GM10847 (cell line): ENCODE data around the gene GNPTG.

Experiments used
- POLR2A ChIP-seq: IDR thresholded peaks from 2 replicates; pipeline ENCODE4 v1.6.1; 2011; ENCODE audit not compliant: insufficient read length; ENCODE audit errors: extremely low read depth

GNPTG gene

DNA sequence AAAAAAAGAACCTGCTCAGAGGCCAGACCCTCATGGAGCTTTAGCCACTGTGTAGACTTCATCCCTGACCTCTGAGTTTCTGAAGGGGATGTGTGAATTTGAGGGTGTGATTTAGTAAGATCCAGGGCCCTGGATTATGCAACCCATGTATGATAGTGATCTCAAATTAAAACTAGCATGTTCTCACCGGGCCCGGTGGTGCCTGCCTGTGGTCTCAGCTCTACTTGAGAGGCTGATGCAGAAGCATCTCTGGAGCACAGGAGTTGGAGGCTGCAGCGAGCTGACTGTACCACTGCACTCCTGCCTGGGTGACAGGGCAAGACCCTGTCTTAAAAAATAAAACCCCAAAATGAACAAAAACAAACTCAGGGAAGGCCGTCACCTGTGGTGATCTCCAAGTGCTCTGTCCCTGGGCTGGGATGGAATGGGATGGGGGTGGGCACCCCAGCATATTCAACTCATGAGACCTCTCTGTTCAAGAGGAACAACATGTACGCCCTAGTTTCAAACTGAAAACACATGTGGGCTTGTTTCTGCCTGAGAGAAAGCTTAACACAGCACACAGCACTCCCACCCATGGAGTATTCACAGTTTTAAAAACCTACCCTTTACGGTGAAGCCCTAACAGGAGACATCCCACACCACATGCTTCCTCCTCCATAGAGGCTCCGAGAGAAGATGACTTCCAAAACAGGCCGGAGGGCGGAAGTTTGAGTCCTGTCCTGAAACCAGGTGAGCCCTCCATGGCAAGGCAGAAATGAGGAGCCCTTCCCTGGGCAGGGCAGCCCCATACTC lies 30.1 kb downstream of the GNPTG start:
- no peak for TF ChIP-seq POLR2A

DNA sequence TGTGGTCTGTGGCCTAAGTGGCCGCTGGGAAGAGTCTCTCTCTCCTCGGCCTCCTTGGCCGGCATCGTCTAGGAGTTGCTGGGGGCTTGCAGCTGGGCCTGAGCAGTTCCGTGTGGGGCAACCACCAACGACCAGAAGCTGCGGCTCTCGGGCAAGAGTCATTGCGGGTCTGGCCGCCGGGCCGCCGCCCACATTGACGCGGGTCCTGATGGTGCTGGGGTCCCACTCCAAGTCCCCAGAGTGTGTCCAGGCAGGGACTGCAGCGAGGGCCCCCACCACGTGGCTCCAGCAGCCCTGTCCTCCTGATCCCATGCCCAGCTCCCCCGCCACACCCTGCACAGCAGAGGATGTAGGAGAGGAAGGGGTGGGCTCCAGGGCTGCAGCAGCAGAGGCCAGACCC lies 31.8 kb downstream of the GNPTG start:
- no peak for TF ChIP-seq POLR2A

DNA sequence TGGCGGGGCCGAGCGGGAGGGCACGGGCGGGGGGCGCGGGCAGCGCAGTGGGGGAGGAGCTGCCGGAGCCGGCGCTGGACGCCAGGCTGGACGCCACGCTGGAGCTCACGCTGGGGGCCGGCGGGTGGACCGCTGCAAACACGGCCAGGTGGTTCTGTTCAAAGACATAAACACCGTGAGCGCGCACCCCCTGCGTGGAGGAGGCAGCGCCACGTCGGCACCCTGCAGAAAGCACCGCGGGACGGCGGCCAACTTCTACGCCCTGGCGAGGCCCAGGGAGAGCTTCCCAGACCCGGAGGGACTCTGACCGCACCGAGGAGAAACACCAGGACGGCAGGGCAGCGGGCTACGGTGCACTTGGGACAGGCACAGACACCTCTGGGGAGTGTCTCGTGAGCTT lies 33.5 kb downstream of the GNPTG start:
- TF ChIP-seq POLR2A, result no peak

- TF ChIP-seq POLR2A, result no peak
These were observed 35.6 kb downstream of the GNPTG start for GRCh38 chr16:1387331-1387730.

- TF ChIP-seq POLR2A, result no peak
These were observed 38.0 kb downstream of the GNPTG start for GRCh38 chr16:1389762-1390161.

GRCh38 chr16:1390239-1390779 lies 38.6 kb downstream of the GNPTG start:
- no peak for TF ChIP-seq POLR2A

DNA sequence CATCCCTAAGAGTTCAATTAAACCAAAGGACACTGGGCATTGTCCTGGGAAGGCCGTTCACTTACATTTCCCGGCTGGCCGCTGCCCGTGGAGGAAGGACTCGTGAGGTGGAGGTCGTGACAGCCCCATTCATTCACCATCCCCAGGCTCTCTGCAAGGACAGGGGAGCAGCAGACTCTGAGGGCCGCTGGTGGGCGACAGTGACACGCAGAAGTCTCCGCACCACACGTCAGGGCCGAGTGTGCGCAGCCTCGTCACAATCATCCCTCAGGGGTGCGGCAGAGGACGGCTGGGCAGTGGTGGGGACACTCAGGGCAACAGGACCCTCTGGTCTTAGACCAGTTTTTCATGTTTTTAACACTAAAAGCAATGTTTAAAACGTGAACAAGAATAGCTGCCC lies 41.1 kb downstream of the GNPTG start:
- no peak for TF ChIP-seq POLR2A

DNA sequence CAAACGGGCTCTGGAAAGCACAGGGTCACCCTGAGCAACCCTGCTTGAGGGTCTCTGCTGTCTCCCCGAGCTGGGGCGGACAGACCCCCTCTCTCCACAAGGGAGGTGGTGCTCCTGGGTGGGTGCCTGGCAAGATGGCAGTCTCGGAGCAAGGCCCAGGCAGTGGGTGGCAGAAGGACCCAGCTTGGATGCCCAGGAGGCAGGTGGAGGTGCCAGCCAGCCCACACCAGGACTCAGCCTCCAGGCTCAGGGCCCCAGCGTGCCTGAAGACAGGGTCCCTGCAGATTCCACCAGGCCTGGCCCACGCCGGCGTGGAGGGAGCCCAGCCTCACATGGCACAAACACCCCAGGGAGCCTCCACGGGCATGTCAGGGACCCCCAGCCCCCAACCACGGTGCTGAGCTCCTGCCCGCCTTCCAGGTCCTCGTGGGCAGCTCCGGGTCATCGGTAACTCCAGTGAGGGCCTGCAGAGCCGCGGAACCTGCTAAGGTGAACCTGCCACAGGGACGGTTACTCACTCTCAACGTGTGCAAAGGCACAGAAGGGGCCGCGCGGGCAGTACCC lies 42.0 kb downstream of the GNPTG start:
- no peak for TF ChIP-seq POLR2A

- no peak for TF ChIP-seq POLR2A
These were observed 42.7 kb downstream of the GNPTG start for GRCh38 chr16:1394367-1394951.

- TF ChIP-seq POLR2A, result no peak
These were observed 43.8 kb downstream of the GNPTG start for GRCh38 chr16:1395444-1396031.

- no peak for TF ChIP-seq POLR2A
These were observed 46.0 kb downstream of the GNPTG start for GRCh38 chr16:1397779-1398178.

DNA sequence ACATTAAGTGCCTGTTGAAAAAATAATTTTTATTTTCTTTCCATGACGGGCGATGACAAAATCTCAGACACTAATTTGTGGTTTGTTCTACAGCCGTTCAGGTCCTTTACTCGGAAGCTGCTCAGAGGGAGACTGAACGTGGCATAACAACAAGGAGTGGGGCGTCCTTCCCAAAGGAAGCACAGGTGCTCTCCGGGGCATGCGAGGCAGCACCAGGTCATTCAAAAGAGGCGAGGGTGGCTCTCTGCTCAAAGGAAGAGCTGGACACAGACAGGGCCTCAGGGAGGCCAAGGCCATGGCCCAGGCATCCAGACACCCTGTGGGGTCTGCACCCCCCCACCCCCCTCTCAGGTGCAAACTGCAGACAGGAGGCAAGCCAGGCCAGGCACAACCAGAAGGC lies 46.6 kb downstream of the GNPTG start:
- TF ChIP-seq POLR2A, result no peak

DNA sequence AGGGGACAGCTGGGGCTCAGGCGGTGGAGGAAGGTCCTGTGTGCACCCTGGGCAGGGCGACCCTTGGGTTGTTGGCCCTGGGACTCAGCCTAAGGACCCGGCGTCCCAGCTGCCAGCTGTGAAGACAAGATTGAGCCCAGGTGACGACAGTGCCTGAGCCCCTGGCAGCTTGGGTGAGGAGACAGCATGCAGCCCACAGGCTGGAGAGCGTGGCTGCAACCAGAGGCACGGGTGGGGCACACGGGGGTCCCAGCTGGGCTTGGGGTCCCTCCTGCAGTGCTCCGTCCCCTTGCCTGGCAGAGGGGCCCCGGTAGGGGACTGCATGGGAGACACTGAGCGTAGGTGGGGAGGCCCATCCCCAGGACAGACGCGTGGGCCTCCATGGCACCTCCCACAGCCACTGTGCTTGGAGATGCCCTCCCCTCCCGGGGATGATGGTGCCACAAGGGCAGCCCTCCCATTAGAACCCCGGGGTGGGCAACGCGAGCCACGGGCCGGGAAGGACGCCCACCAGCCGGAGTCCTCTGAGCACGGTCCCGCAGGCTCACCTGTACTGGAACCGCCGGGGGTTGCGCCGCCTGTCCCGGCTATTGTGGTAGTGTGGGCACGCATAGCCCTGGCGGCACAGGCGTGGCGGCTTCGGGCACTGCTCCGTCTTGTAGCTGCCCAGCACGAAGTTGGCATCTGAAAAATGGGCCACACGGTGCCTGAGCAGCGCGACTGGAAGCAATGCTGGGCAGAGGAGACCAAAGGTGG lies 47.3 kb downstream of the GNPTG start:
- no peak for TF ChIP-seq POLR2A

- TF ChIP-seq POLR2A, result no peak
These were observed 49.5 kb downstream of the GNPTG start for GRCh38 chr16:1401061-1401757.

GRCh38 chr16:1401758-1402154 lies 50.0 kb downstream of the GNPTG start:
- no peak for TF ChIP-seq POLR2A
